HG03280 (cell line): ENCODE results near the gene HELZ.
"Not testable (repeated sequence)": the region's sequence is repeated elsewhere in the genome, so short reads cannot be mapped to it uniquely, and the experiment has no call there.

Experiments
- ATAC-seq: cut with Tn5 transposase; IDR thresholded peaks from one replicate; pipeline ENCODE4 v1.9.1; 2021; ENCODE audit warnings: mild to moderate bottlenecking, moderate library complexity; ENCODE audit not compliant: unreplicated experiment

Gene HELZ

DNA sequence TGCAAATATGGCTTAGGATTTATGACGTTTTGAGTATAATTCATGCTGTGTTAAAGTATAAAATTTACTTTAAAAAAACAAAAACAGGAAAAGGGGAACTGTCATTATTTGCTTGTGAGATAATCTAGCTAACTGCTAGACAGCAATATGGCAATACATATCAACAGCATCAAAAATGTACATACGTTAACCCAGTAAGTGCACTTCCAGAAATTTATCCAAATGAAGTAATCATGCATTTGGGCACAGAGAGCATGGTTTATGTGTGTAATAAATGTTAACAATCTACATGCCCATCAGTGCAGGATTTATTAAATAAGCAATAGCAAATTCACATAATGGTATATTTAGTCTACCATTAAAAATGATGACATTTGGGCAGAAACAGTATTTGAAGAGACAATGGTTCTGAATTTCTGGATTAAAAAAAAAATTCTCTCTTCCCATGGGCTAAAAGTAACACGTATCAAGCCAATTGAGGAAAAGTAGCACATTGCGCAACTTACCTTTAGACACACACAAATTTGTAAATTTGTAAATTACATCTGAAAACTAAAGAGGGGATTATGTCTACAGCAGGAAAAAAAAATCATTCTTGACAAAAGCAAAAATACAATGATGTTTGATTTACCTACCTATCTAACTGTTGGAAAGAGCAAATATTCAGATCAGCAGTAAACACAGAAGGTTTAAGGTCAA lies 120.4 kb downstream of the HELZ start:
- no peak for ATAC-seq

DNA sequence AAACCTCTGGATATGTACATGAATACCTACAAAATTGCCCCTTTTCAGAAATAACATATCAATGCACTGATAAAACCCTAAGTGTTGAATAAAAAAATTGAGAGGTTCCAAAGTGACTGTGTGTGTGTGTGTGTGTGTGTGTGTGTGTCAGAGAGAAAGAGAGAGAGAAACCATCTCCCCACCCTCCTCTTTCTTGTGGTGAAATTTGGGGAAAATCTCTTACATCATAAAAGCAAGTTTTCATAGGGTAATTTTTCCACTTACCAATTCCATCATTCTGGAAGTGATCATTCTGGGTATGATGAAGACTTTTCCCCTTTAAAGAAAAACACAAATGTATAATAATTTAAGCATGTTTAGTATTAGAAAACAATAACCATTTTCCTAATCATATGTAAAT lies 121.3 kb downstream of the HELZ start:
- no peak for ATAC-seq

DNA sequence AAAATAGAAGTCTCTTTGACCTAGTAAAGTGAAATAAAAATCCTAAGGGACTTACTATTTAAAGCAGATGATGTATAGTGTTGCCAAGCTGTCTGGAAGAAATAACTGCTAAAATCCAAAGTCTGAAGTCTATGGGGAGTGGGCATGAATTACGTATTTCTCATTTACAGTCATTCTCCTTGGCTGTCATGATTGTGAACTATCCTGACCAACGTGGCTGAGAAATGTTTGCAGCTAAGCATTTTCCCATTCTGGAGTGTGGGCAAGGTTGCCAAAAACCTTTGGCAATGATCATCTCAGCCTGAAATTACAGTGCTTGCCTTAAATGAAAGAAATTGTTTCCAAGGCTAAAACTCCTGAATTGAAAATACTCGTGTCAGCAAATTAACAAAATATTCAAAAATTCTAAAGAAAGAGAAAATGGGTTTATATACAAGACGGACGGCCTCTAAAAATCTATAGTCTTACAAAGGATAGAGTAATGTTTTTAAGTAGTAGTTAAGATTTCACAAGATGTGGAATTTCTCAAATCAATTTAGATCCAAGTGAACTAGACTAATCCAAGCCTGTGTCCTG lies 123.6 kb downstream of the HELZ start:
- no peak for ATAC-seq

DNA sequence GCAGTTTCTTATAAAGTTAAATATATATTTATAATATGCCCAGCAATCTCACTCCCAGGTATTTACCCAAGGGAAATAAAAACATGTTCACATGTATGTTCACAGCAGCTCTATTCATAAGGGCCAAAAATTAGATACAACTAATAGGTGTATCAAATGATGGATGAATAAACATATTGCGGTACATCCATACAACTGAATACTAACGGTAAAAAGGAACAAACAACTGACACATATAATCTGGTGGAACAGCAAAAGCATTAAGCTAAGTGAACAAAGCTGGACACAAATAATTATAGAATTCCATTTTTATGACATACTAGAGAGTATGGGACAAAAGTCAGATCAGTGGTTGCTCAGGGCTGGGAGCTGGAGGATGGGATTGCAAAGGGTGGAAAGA lies 125.9 kb downstream of the HELZ start:
- no peak for ATAC-seq

DNA sequence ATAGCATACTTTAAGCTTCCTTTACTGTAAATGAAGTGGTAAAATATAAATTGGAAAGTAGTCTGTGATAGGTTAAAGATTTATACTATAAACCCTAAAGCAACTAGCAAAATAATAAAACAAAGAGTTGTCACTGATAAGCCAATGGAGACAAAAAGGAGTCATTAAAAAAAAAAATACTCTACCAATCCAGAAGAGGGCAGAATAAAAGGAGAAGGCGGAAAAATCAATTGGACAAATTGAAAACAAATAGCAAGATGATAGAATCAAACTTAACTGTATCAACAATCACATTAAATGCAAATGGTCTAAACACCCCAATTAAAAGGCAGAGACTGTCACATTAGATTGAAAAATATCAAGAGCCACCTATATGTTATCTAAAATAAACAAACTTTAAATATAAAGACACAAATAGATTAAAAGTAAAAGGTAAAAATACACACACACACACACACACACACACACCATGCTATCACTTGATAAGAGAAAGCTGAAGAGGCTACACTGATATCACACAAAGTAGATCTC lies 128.9 kb downstream of the HELZ start:
- ATAC-seq = no peak

DNA sequence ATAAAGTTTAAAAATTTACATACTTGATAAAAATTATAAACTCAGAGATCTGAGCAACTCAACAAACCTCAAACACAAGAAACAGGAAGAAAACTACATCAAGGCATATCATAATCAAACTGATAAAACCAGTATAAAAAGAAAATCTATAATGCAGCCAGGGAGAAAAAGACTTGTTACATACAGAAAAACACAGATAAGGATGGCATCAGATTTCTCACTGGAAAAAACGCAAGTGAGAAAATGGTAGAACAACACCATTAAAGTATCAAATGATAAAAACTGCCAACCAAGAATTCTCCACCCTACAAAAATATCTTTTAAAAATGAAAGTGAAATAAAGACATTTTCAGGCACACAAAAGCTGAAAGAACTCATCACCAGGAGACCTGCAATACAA lies 129.6 kb downstream of the HELZ start:
- ATAC-seq = no peak

DNA sequence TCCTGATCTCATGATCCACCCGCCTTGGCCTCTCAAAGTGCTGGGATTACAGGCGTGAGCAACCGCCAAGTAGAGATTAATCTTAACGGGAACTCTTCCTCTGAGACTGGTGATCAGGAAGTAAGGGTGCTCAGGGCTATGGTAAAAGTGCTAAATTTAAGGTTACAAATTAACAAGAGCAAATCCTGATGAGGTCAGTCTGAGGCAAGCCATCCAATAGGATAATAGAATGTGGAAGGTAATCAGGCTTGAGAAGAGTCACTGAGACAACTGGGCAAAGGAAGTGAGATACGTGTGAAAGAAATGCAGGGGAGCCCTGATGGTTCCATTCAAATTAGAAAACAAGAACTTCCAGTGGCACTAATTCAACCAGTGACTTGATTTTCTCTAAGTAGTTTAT lies 131.5 kb downstream of the HELZ start:
- ATAC-seq = no peak

DNA sequence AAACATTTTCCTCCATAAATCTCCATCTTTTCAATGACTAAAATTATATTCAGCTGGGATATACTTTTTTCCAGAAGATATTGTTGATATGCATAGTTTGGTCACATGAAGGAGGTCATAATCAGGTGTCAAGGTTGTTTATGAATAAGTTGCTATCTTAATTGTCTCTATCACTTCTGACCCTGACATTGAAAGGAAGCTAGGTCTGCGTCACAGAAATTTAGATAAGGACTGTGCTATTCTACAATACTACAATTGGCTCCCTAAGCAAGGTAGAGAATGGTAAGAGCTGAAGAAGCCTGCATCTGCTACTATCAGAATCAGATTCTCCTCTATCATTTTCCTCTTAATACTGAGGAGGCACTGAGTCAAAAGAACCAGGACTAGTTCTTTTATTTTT lies 133.2 kb downstream of the HELZ start:
- ATAC-seq = no peak

DNA sequence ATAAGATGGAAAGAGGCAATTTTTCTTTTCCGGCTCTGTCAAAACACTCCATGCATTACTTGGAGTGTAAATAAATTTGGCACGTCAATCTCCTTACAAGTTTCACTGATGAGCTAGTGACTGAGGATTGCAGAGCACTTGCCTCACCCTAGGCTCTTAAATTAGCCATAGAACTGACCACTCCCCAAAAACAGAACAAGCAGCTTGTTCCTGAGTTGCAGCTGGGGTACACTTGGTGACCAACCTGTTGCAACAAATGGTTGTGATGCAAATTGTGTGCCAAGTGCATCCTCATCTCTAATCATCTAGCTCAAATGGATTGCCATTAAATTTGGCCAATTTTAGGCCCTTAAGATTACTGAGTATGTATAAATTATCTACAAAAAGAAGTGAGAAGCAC lies 133.7 kb downstream of the HELZ start:
- no peak for ATAC-seq

DNA sequence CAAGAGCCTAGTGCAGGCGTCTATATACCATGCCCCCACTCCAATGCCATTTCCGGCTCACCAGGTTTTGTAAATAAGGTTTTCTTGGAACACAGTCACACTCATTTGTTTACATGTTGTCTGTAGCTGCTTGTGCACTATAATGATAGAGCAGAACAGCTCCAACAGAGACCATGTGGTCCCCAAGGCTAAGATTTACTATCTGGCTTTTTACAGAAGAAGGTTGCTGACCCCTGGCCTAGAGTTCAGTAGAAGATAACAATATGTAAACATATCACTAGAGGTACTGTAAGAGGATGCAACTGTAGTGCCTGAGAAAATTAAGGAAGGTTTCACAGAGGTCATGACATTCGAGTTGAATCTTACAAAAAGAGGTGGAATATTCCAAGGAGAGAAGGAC lies 134.4 kb downstream of the HELZ start:
- ATAC-seq = no peak

DNA sequence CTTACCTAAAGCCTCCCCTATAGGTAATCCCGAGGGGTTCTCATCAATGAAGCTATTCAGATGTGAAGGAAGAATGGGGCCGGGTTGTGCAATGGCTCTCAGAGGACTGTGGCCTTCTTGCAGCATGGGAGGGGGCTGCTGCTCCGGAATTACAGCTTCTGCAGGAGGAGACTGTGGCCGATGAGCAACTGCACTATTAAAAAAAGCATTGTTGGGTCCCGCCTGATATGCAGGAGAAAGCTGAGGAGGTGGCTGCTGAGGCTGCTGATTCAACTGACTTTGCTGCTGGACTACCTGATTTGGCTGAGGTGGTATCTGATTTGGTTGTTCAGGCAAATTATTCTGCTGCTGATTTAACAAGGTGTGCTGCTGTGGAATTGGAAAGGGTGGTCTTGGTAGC lies 135.9 kb downstream of the HELZ start:
- no peak for ATAC-seq

DNA sequence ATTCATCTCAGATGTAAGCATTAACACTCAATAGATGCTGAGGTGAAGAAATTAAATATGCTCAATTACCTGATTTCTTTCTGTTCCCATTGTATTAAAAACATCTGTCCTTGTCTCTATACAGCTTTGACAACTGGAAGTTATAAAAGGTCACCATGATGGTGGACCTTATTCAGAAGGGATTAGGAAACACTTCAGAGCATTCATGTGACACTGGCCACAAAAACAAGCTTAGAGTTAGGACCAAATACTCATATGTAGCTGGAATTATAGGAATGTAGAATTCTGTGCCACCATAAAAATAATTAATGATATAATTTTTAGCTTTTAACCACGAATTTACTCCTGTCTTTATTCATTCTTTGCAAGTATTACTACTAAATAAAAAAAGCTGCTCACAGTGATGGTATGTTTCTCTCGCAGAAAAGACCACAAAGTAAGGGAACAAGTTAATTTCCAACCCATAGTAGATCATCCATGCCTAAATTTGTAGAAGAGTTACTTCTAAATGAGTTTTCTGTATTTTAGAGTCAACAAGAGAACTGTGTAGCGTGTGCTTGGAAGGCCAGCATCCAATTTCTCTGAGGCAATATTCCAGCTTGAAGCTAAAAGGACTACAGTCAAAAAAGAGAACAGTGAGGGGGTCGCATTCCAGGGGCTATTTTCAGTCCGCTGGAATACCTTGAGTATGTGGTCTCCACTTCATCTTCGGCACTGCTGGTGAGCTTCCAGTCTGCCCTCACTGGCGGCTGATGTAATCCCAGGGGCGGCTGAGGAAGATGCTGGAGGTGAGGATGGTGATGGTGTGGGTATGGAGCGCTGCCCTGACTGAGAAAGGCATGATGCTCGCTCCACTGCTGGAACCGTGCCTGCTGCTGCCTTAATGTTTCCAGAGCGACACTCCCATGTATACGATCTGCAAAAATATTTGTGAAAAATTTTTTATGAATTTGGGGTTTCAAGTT lies 136.9 kb downstream of the HELZ start:
- no peak for ATAC-seq

DNA sequence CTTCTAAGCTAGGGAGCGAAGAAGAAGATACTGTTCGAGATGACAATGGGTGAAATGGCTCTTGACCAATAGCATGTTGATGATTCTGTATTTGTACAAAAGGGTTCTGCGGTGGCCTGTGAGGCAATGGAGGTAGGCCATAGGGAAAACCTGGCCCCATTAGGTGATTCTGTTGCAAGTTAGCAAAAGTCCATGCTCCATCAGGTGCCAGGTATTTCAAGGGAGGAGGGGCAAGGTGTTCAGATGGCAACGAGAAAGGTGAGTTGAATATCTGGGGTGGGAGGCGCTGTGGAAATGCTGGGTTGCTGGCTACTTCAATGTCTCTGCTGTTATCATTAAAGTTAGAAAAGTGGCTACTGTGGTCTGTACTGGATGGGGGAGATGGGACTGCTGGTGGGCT lies 137.8 kb downstream of the HELZ start:
- no peak for ATAC-seq

DNA sequence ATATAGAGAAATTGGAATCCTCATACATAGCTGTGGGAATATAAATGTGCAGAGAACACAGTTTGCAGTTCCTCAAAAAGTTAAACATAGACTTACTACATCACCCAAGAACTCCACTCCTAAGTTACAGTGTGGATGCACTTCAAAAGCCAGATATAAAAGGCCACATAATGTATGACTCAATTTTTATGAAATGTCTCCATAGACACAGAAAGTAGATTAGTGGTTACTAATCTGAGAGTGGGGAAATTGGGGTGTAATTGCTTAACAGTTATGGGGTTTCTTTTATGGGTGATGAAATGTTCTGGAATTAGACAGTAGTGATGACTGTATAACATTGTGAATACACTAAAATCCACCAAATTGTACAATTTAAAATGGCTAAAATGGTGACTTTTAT lies 139.8 kb downstream of the HELZ start:
- ATAC-seq = no peak

DNA sequence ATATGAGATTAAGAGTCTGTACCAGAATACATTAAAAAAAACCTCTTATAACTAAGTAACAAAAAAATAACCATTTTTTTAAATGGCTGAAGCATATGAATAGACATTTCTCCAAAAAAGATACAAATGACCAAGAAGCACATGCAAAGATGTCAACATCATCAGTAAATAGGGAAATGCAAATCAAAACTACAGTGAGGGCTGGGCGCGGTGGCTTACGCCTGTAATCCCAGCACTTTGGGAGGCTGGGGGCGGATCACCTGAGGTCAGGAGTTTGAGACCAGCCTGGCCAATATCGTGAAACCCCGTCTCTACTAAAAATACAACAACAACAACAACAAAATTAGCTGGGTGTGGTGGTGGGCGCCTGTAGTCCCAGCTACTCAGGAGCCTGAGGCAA lies 140.4 kb downstream of the HELZ start:
- not testable (repeated sequence) for ATAC-seq

DNA sequence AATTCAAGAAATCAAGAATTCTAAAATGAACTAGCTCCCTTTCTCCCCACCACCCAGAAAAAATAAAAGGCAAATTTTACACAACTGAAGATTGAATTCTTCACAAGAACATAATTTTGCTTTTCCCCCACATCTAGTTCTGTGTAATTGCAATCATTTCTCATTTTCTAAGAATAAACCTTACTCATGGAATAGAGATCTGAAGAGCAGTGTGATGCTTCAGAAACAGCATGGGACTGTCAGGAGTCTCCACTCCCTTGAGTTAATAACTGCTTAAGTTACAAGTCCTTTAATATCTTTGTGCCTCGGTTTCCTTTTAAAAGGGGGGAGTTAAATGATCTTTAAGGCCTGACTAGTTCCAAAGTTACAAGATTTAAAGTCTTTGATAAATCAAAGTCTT lies 147.0 kb downstream of the HELZ start:
- ATAC-seq = no peak

DNA sequence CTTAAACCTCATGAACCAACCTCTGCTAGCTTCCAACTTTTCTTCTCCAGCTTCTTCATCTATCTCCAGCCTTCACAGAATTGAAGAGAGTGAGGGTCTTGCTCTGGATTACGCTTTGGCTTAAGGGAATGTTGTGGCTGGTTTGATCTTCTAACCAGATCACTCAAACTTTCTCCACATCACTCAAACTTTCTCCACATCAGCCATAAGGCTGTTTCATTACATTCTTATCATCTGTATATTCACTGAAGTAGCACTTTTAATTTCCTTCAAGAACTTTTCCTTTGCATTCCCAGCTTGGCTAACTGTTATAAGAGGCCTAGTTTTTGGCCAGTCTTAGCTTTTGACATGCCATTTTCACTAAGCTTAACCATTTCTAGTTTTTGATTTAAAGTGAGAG lies 148.4 kb downstream of the HELZ start:
- ATAC-seq = no peak

DNA sequence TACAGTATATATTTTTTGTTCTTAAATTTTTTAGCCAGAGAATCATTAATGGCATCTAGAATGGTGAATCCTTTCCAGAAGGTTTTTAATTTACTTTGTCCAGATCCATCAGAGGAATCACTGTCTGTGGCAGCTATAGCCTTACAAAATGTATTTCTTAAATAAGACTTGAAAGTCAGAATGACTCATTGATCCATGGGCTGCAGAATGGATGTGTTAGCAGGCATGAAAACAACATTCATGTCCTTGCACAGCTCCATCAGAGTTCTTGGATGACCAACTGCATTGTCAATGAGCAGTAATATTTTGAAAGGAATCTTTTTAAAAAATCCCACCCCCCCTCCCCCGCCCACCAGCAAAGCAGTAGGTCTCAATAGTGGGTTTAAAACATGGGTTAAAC lies 149.2 kb downstream of the HELZ start:
- ATAC-seq = no peak

DNA sequence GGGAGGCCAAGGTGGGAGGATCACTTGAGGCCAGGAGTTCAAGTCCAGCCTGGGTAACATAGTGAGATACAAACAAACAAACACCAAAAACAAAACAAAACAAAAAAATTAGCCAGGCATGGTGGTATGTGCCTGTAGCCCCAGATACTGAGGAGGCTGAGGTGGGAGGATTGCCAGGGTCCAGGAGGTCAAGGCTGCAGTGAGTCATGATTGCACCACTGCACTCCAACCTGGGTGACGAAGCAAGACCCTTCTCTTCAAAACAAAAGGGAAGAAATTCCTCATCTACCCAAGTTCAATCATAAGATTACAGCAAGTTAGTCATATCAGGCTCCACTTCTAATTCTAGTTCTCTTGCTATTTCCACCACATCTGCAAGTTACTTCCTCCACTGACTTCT lies 149.7 kb downstream of the HELZ start:
- ATAC-seq = not testable (repeated sequence)

DNA sequence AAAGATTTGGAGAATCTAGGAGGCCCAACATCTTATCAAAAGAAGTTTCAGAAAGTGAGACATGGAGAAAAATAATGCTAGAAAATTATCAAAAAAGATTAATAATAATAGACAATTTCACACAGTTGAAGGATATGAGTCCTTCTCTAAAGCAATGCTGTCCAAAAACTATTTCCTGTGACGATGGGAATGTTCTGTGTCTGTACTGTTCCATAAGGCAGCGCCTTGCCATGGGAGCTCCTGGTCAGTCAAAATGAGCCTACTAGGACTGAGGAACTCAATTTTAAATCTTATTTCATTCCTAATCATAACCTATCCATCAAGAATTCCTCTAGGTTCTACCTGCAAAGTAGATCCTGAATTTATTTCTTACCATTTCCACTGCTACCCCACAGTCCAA lies 151.6 kb downstream of the HELZ start:
- ATAC-seq = no peak

DNA sequence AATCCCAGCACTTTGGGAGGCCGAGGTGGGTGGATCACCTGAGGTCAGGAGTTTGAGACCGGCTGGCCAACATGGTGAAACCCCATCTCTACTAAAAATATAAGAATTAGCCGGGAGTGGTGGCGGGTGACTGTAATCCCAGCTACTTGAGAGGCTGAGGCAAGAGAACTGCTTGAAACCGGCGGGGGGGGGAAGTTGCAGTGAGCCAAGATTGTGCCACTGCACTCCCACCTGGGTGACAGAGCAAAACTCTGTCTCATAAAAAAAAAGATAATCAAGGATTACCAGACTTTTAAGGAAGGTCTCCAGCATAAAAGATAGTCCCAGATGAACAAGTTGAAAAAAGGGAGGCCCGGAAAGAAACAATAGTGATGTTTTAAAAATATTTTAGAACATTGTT lies 152.3 kb downstream of the HELZ start:
- ATAC-seq = not testable (repeated sequence)

DNA sequence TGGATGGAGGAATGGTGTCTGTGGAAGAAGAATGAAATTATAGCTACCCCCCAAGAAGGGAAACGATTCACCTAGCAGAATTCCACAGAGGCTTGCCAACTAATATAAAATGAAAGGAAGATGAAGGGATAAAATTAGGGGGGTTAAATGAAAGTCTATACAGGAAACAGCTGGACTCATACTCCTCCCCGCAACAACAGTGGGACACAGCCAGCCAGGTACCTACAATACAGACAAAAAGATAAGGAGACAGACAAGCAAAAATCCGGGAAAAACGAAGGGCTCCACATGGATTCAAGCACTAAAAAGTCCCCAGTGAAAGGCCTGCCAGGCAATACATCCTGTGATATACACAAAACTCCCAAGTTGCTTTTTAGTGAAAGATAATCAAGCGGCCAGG lies 152.7 kb downstream of the HELZ start:
- no peak for ATAC-seq
